Measurements from ENCODE around the gene SPATA45. TPM values are rescaled to one million over a fixed set of nuclear protein-coding genes. Genes with fewer than 3 reads are reported as not detected.

Gene SPATA45
- total RNA-seq, 1 donor from 2014 or later: not detected

DNA sequence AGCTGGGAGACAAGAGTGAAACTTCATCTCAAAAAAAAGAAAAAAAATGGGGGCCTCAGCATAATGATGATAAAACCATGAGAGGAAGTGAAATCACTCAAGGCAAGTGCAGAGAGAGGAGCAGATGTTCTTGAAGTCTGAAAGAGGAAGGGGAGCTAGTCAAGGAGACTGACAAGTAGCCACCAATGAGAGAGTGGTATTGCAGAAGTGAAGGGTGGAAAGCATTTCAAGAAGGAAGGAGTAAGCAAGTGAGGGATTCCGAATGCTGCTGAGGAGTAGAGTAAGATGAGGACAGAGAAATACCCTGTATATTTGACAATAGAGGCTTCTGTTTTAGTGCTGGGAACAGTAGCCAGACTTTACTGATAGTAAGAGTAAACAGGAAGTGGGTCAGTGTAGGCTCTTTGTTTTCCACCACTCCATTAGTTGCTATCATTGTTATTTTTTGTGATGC, 52.9 kb downstream of the SPATA45 start:
- Mint-ChIP-seq H3K4me1 (ENCODE audit: unreplicated experiment) (peaks cover 7% of the 10 kb centered on the region), H3K27me3 (no peaks in the 10 kb centered on the region), H3K36me3 (peaks cover 7% of the 10 kb centered on the region), H3K4me3 (peak overlapping the region; percentile 6), H3K9me3 (no peaks in the 10 kb centered on the region), H3K27ac (peak overlapping the region; percentile 6)
- TF ChIP-seq, protein P1, sequence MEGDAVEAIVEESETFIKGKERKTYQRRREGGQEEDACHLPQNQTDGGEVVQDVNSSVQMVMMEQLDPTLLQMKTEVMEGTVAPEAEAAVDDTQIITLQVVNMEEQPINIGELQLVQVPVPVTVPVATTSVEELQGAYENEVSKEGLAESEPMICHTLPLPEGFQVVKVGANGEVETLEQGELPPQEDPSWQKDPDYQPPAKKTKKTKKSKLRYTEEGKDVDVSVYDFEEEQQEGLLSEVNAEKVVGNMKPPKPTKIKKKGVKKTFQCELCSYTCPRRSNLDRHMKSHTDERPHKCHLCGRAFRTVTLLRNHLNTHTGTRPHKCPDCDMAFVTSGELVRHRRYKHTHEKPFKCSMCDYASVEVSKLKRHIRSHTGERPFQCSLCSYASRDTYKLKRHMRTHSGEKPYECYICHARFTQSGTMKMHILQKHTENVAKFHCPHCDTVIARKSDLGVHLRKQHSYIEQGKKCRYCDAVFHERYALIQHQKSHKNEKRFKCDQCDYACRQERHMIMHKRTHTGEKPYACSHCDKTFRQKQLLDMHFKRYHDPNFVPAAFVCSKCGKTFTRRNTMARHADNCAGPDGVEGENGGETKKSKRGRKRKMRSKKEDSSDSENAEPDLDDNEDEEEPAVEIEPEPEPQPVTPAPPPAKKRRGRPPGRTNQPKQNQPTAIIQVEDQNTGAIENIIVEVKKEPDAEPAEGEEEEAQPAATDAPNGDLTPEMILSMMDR (conservative IDR thresholded peaks at IDR 0.05): no peak
- no peak for DNase-seq (ENCODE audit: extremely low spot score, unreplicated experiment)

DNA sequence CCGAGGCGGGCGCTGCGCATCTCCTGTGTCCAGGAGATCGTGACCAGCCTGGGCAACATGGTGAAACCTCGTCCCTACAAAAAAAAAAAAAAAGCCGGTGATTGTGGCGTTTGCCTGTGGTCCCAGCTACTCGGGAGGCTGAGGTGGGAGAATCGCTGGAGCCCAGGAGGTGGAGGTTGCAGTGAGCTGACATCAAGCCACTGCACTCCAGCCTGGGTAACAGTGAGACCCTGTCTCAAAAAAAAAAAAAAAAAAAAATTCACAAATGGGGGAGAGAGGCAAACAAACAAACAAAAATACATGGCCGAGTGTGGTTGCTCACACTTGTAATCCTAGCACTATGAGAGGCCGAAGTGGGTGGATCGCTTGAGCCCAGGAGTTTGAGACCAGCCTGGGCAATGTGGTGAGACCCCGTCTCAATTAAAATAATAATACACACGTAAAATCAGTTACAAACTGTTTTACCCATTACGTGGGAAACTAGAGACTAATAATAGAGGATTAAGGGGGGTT, 55.0 kb downstream of the SPATA45 start:
- no peak for DNase-seq (ENCODE audit: extremely low spot score, unreplicated experiment)
- Mint-ChIP-seq H3K27ac (peak overlapping the region; percentile 98), H3K4me1 (ENCODE audit: unreplicated experiment) (peaks cover 8% of the 10 kb centered on the region), H3K4me3 (peak overlapping the region; percentile 97), H3K36me3 (peaks cover 3% of the 10 kb centered on the region), H3K9me3 (no peaks in the 10 kb centered on the region), H3K27me3 (no peaks in the 10 kb centered on the region)
- TF ChIP-seq, protein P1 (conservative IDR thresholded peaks at IDR 0.05): no peak

- TF ChIP-seq, protein P1 (conservative IDR thresholded peaks at IDR 0.05): no peak
- DNase-seq (ENCODE audit: extremely low spot score, unreplicated experiment): peak; percentile 98
- Mint-ChIP-seq H3K4me3 (peak within 1 kb of the TSS; percentile 97), H3K9me3 (no peaks in the 10 kb centered on the region), H3K36me3 (peaks cover 3% of the 10 kb centered on the region), H3K27ac (peak within 1 kb of the TSS; percentile 98), H3K27me3 (no peaks in the 10 kb centered on the region), H3K4me1 (ENCODE audit: unreplicated experiment) (peaks cover 8% of the 10 kb centered on the region)
Measured at GRCh38 chr1:212791676-212792395, 55.6 kb downstream of the SPATA45 start, which contains the start of the genes NSL1 and TATDN3. NSL1 (minus strand) TSS chr1:212791777; CDS start chr1:212791763, 14 bp downstream. TATDN3 (plus strand) TSS chr1:212791894; CDS start chr1:212791922, 28 bp downstream.

GRCh38 chr1:212791261-212791675, 56.2 kb downstream of the SPATA45 start:
- peaks cover 8% of the 10 kb centered on the region for H3K4me1 Mint-ChIP-seq (ENCODE audit: unreplicated experiment)
- TF ChIP-seq, protein P1 (conservative IDR thresholded peaks at IDR 0.05): no peak
- DNase-seq (ENCODE audit: extremely low spot score, unreplicated experiment): no peak
- peak overlapping the region; percentile 98 for H3K27ac Mint-ChIP-seq
- peaks cover 3% of the 10 kb centered on the region for H3K36me3 Mint-ChIP-seq
- H3K27me3 Mint-ChIP-seq: no peaks in the 10 kb centered on the region
- H3K9me3 Mint-ChIP-seq: no peaks in the 10 kb centered on the region
- H3K4me3 Mint-ChIP-seq: peak overlapping the region; percentile 97

DNA sequence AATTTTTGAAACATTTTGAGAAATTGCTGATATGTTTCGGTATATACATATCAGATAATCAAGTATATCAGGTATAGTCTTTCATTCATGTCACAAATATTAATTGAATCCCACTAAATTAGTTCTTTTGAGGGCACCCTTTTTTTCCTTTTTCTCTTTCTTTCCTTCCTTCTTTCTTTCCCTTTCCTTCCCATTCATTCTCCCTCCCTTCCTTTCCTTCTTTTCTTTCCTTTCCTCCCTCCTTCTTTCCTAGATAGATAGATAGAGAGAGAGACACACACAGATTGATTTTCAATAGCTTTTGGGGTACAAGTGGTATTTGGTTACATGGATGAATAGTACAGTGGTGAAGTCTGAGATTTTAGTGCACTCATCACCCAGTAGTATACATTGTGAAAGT, 61.6 kb downstream of the SPATA45 start:
- Mint-ChIP-seq H3K4me3 (no peak overlapping the region), H3K9me3 (no peaks in the 10 kb centered on the region), H3K36me3 (peaks cover 22% of the 10 kb centered on the region), H3K4me1 (ENCODE audit: unreplicated experiment) (peaks cover 4% of the 10 kb centered on the region), H3K27ac (no peak overlapping the region), H3K27me3 (no peaks in the 10 kb centered on the region)
- TF ChIP-seq, protein P1 (conservative IDR thresholded peaks at IDR 0.05): no peak
- no peak for DNase-seq (ENCODE audit: extremely low spot score, unreplicated experiment)
